Transverse colon (tissue), 4 donors: ENCODE data around the gene ZNF580. TPM values are rescaled to one million over a fixed set of nuclear protein-coding genes. Genes with fewer than 3 reads are reported as not detected.

Experiments
- DNase-seq: peaks from one replicate; pipeline ENCODE4 v3.0.0-alpha.2; 2019
- H3K27ac ChIP-seq, 4 donors: fragments of 200-600 bp; sonication (generic); 2 replicates each; pipeline ENCODE4 v1.5.1; 2016 to 2018; ENCODE audit warnings: inconsistent platforms in 4 of 4
- H3K27me3 ChIP-seq: fragments of 200-600 bp; sonication (generic); 2 replicates; pipeline ENCODE4 v1.5.1; 2017; ENCODE audit warnings: inconsistent platforms
- H3K36me3 ChIP-seq, 4 donors: fragments of 200-600 bp; sonication (generic); 2 replicates each; pipeline ENCODE4 v1.5.1; 2017 to 2019; ENCODE audit warnings: inconsistent platforms in 4 of 4
- H3K4me1 ChIP-seq, 4 donors: fragments of 200-600 bp; sonication (generic); 2 replicates each; pipeline ENCODE4 v1.5.1; 2017 to 2020; ENCODE audit warnings: inconsistent platforms in 4 of 4
- H3K4me3 ChIP-seq, 4 donors: fragments of 200-600 bp; sonication (generic); 1 replicate in 1 of 4; 2 replicates in 3 of 4; pipeline versions ENCODE4 v1.5.1 to v1.6.1; 2017 to 2019; ENCODE audit warnings: inconsistent platforms in 4 of 4
- H3K9me3 ChIP-seq, 2 donors: fragments of 200-600 bp; sonication (generic); 2 replicates each; pipeline ENCODE4 v1.5.1; 2017 to 2019; ENCODE audit warnings: inconsistent platforms in 2 of 2
- CTCF ChIP-seq, 5 experiments: fragments of 200-600 bp in 3 of 5; fragments of 450-650 bp in 2 of 5; sonication (generic) in 3 of 5; IDR thresholded peaks; 1 replicate in 2 of 5; 2 replicates in 3 of 5; pipeline ENCODE4 v1.5.1; 2016 to 2017; ENCODE audit warnings: antibody characterized with exemption in 5 of 5, inconsistent platforms in 3 of 5, mild to moderate bottlenecking in 2 of 5, moderate library complexity in 1 of 5
- EP300 ChIP-seq: sonication (generic); formaldehyde crosslinking; IDR thresholded peaks from one replicate; pipeline ENCODE4 v1.6.1; 2017; ENCODE audit warnings: antibody characterized with exemption, low read depth
- POLR2A ChIP-seq: fragments of 450-650 bp; IDR thresholded peaks from one replicate; pipeline ENCODE4 v1.6.1; 2016; ENCODE audit warnings: antibody characterized with exemption, mild to moderate bottlenecking, moderate library complexity
- POLR2AphosphoS5 ChIP-seq, 3 donors: sonication (generic); formaldehyde crosslinking; IDR thresholded peaks; one replicate each; pipeline ENCODE4 v1.6.1; 2016; ENCODE audit warnings: antibody characterized with exemption in 3 of 3
- WGBS, 2 donors: methylation state at CpG; one replicate each; pipeline ENCODE4 v1.1.5; 2018; ENCODE audit warnings: low coverage in 1 of 2; 5-methylcytosine and 5-hydroxymethylcytosine counted together
- in situ Hi-C, 4 donors: fragments of 200-750 bp; cut with MboI; loops; one replicate each; pipeline versions ENCODE4 v1.15.0 to v1.15.1; 2017; ENCODE audit warnings: low sequenced_read_pairs in 3 of 4, low pct_ligation_motif_present in 1 of 4, low pct_unique_long_range_greater_than_20kb in 1 of 4
- intact Hi-C: fragments of 100-400 bp; cut with DNase I; formaldehyde crosslinking; loops from one replicate; pipeline ENCODE4 v1.15.1; 2023; ENCODE audit warnings: low total_unique reads
- total RNA-seq, 4 donors: library from RNA; depleted of rRNA; stranded (reverse); fragments of >200 nt; gene quantifications; one replicate each; pipeline ENCODE4 v1.1.0, GENCODE V29; 2016

The ZNF580 gene
- total RNA-seq, 4 donors from 2014 or later: 15.2 to 154 (median 25.7) TPM

- intact Hi-C loops: loop anchor here (10.0 kb wide), 1 partner anchor 489 kb away; the partner anchor contains the start of gene PPP1R12C
- H3K4me3 ChIP-seq: no peak overlapping the region
- TF ChIP-seq POLR2AphosphoS5 (IDR thresholded peaks at IDR 0.05) (no peak), EP300 (no peak), POLR2A (no peak), CTCF (IDR thresholded peaks at IDR 0.05) (no peak)
- H3K9me3 ChIP-seq: no peaks in the 10 kb centered on the region
- no peaks in the 10 kb centered on the region for H3K27me3 ChIP-seq
- no peaks in the 10 kb centered on the region for H3K36me3 ChIP-seq
- peak overlapping the region; percentile 94 to 99 (median 96) for H3K27ac ChIP-seq
- 66 to 78% methylated on average over 16 to 22 of the region's 22 CpGs for WGBS, 2 donors
- peaks cover 14 to 38% (median 28%) of the 10 kb centered on the region in 4 donors for H3K4me1 ChIP-seq
- peak; percentile 32 for DNase-seq
- in situ Hi-C loops: loop anchor here in 1 of 4 donors (10.0 kb wide), 1 partner anchor 89 kb away; no protein-coding TSS in a partner anchor
Observed at GRCh38 chr19:55603581-55604292, 37.1 kb upstream of the ZNF580 start.

GRCh38 chr19:55605207-55605636, 35.6 kb upstream of the ZNF580 start:
- TF ChIP-seq POLR2A (peak; percentile 29), EP300 (no peak), CTCF (IDR thresholded peaks at IDR 0.05) (no peak), POLR2AphosphoS5 (IDR thresholded peaks at IDR 0.05) (peak; percentile 48 to 63 (median 59))
- Histone ChIP-seq H3K27me3 (no peaks in the 10 kb centered on the region), H3K27ac (peak overlapping the region; percentile 94 to 99 (median 96)), H3K4me1 (peaks cover 12 to 38% (median 28%) of the 10 kb centered on the region in 4 donors), H3K36me3 (no peaks in the 10 kb centered on the region), H3K4me3 (peak overlapping the region; percentile 79 to 93 (median 89)), H3K9me3 (no peaks in the 10 kb centered on the region)
- 0% methylated on average over 12 to 25 of the region's 43 CpGs for WGBS, 2 donors
- intact Hi-C loops (loop anchor here (10.0 kb wide), 1 partner anchor 490 kb away; the partner anchor contains the start of gene PPP1R12C), in situ Hi-C loops (loop anchor here in 1 of 4 donors (10.0 kb wide), 1 partner anchor 90 kb away; no protein-coding TSS in a partner anchor)
- peak; percentile 98 for DNase-seq

- Histone ChIP-seq H3K27ac (peak within 1 kb of the TSS; percentile 94 to 99 (median 96)), H3K27me3 (no peaks in the 10 kb centered on the region), H3K36me3 (no peaks in the 10 kb centered on the region), H3K9me3 (no peaks in the 10 kb centered on the region), H3K4me1 (peaks cover 12 to 35% (median 24%) of the 10 kb centered on the region in 4 donors), H3K4me3 (peak within 1 kb of the TSS; percentile 79 to 93 (median 89))
- peak; percentile 86 for DNase-seq
- in situ Hi-C loops (loop anchor here in 1 of 4 donors (10.0 kb wide), 1 partner anchor 91 kb away; no protein-coding TSS in a partner anchor), intact Hi-C loops (loop anchor here (10.0 kb wide), 1 partner anchor 491 kb away; the partner anchor contains the start of gene PPP1R12C)
- TF ChIP-seq CTCF (IDR thresholded peaks at IDR 0.05): peak; percentile 59 to 84 (median 67)
- TF ChIP-seq EP300: no peak
- WGBS, 2 donors: 0 to 3% methylated on average over 4 to 19 of the region's 44 CpGs
Observed at GRCh38 chr19:55605637-55606470, 34.9 kb upstream of the ZNF580 start, which contains the start of gene ZNF865. Gene ZNF865 (plus strand): TSS chr19:55605647. CDS start chr19:55613619, 7,972 bp downstream.
